Keratinocyte (primary cell): Measurements from ENCODE around the gene NAALADL2.

Source experiments
- CTCF ChIP-seq, 3 experiments: IDR thresholded peaks in 1 of 3; conservative IDR thresholded peaks in 1 of 3; optimal IDR thresholded peaks in 1 of 3; 2 replicates in 2 of 3; 3 replicates in 1 of 3; pipeline versions ENCODE3 to v1.5.1; 2011; ENCODE audit warnings: low read length in 3 of 3, mild to moderate bottlenecking in 3 of 3, moderate library complexity in 2 of 3, control low read depth in 1 of 3, inconsistent platforms in 1 of 3; ENCODE audit not compliant: insufficient read depth in 2 of 3; ENCODE audit errors: extremely low read depth in 1 of 3
- EZH2 ChIP-seq: IDR thresholded peaks from one replicate; pipeline ENCODE4 v1.6.1; 2012; ENCODE audit warnings: inconsistent platforms, mild to moderate bottlenecking, low read length, moderate library complexity

DNA sequence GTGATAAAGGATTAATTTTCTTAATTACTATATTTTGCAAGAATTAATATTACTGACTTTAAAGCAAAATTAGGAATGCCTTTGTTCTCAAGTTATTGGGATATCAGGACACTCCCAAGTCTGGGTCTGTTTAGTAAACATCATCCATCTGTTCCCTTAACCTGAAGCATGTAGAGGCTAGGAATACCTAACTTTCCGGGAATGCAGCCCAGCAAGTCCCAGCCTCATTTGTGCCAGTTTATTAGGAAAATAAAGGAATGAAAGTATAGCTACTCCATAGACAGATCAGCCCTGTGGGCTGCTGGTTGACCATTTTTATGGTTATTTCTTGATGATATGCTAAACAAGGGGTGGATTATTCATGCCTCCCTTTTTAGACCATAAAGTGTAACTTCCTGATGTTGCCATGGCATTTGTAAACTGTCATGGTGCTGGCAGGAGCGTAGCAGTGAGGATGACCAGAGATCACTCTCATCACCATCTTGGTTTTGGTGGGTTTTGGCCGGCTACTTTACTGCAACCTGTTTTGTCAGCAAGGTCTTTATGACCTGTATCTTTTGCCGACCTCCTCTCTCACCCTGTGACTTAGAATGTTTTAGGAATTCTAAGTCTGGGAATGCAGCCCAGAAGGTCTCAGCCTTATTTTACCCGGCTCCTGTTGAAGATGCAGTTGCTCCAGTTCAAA lies 540.2 kb downstream of the NAALADL2 start:
- no peak for TF ChIP-seq CTCF (optimal IDR thresholded peaks at IDR 0.05 in 1 of 3, IDR thresholded peaks at IDR 0.05 in 1 of 3, conservative IDR thresholded peaks at IDR 0.05 in 1 of 3; ENCODE audit: extremely low read depth in 1 of 3, insufficient read depth in 2 of 3, low read length in 3 of 3)
- TF ChIP-seq EZH2: no peak
